ENCODE data around the gene REEP1. TPM values are rescaled to one million over a fixed set of nuclear protein-coding genes. Genes with fewer than 3 reads are reported as not detected.

The REEP1 gene
- total RNA-seq, 2 donors from 2014 or later, result 6.6 to 224 TPM

DNA sequence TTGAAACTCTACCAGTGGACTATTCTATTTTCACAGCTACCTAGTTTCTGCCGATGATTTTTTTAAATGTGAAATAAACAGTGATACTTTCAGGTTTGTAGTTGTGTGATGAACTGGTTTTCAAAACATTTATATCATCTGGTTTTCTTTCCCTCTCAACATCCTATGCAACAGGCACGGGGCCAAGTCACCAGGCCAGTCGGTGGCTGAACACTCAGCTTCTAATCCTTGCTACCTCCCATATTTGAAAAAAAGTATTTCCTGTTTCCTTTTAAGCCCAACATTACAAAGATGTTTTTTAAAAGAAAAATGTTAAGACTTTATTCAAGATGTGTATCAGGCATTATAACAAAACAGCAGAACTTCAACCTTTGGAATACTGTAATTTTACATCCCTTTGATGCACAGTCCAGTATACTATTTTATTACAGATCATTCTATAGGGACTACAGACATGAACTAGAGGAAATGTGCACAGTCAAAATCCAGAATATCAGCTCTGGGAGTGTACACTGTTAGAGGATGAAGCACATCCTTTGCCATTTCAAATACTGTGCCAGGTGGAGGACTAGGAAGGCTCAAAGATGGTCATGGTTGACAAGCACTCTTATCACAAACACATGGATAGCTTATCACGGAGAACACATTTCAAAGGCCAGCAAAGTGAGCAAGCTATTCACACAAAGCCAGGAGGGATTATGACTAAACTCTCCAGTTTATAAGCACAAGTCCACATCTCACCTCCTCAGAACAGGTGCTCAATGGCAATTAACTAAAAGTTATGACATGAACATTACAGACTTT lies 123.5 kb downstream of the REEP1 start:
- peaks cover 5% of the 10 kb centered on the region for H3K4me1 ChIP-seq (replicated peaks)
- no peaks in the 10 kb centered on the region for H3K36me3 ChIP-seq
- TF ChIP-seq CTCF (IDR thresholded peaks at IDR 0.05) (no peak), POLR2A (IDR thresholded peaks at IDR 0.05) (no peak), POLR2AphosphoS5 (IDR thresholded peaks at IDR 0.05) (no peak)
- H3K9me3 ChIP-seq, result no peaks in the 10 kb centered on the region
- DNase-seq (ENCODE audit: low spot score), result no peak
- WGBS, result 44% methylated on average over 4 of the region's 4 CpGs
- intact Hi-C loops (cut with DNase I), result no loop called here
- no peaks in the 10 kb centered on the region for H3K27me3 ChIP-seq (replicated peaks; ENCODE audit: insufficient read depth)
- H3K4me3 ChIP-seq, result no peak overlapping the region
- H3K27ac ChIP-seq, result no peak overlapping the region

DNA sequence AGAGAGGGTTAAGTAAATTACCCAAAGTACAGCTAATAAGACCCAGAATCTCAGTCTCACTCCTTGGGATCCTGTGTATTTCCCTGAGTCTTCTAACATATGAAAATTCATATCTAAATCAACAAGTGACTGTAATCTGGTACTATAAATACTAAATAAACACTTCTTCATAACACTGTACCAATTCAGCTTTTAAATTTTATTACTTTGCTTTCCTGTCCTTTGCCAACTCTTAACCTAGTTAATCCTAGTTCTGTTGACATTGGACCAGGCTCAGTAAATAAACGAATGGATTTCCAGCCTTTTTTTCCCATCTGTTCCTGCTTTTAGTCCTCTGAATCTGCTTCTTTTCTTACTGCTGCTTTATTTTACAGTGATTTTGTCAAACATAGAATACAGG lies 124.4 kb downstream of the REEP1 start:
- H3K27me3 ChIP-seq (replicated peaks; ENCODE audit: insufficient read depth), result no peaks in the 10 kb centered on the region
- TF ChIP-seq POLR2A (IDR thresholded peaks at IDR 0.05), result no peak
- TF ChIP-seq POLR2AphosphoS5 (IDR thresholded peaks at IDR 0.05), result peak; percentile 76
- peaks cover 5% of the 10 kb centered on the region for H3K4me1 ChIP-seq (replicated peaks)
- intact Hi-C loops (cut with DNase I), result no loop called here
- no peaks in the 10 kb centered on the region for H3K36me3 ChIP-seq
- H3K27ac ChIP-seq, result no peak overlapping the region
- no peak overlapping the region for H3K4me3 ChIP-seq
- WGBS, result 21% methylated on average over 1 of the region's 1 CpG
- DNase-seq (ENCODE audit: low spot score), result no peak
- H3K9me3 ChIP-seq, result no peaks in the 10 kb centered on the region

GRCh38 chr2:86211796-86212188 lies 125.6 kb downstream of the REEP1 start:
- 79% methylated on average over 2 of the region's 2 CpGs for WGBS
- Histone ChIP-seq H3K27me3 (replicated peaks; ENCODE audit: insufficient read depth) (no peaks in the 10 kb centered on the region), H3K27ac (no peak overlapping the region), H3K4me3 (no peak overlapping the region), H3K36me3 (peaks cover 0 to 7% of the 10 kb centered on the region in 2 donors), H3K4me1 (replicated peaks) (peaks cover 5% of the 10 kb centered on the region), H3K9me3 (no peaks in the 10 kb centered on the region)
- no peak for TF ChIP-seq CTCF (IDR thresholded peaks at IDR 0.05)
- intact Hi-C loops (cut with DNase I), result no loop called here
- no peak for DNase-seq (ENCODE audit: low spot score)

DNA sequence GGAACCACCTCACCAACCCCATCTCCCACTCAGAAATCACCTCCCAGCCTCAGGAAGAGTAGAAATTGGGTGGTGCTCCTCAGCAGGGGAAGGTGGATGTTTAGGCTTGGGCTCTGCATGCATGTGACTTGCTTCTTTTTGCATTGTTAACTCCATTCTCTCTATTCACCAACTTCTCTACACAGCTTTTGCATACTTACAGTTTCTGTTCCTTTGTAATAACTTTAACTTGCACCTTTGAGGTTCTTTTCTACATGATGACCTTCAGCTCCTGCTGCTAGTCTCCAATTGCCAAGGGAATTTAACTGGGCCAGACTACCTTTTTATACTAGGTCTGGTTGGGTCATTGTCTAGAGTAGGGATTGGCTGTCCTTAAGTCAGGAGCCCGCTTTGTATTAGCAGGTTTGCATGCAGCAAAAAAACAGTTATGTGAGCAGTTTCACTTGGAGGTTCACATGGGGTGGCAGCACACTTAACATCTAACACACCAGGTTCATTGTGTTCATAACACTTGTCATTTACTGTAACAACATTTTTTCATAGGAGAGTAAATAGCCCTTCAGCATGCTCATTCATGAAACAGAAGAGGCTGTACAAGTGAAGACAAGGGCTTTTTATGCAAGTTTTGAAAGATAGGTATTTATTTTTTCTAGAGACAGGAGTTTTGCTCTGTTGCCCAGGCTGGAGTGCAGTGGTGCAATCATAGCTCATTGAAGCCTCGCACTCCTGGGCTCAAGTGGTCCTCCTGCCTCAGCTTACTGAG lies 126.2 kb downstream of the REEP1 start:
- Histone ChIP-seq H3K27me3 (replicated peaks; ENCODE audit: insufficient read depth) (no peaks in the 10 kb centered on the region), H3K4me1 (replicated peaks) (peaks cover 5% of the 10 kb centered on the region), H3K27ac (no peak overlapping the region), H3K9me3 (no peaks in the 10 kb centered on the region), H3K36me3 (peaks cover 0 to 7% of the 10 kb centered on the region in 2 donors), H3K4me3 (no peak overlapping the region)
- DNase-seq (ENCODE audit: low spot score), result no peak
- 96% methylated on average over 2 of the region's 2 CpGs for WGBS
- intact Hi-C loops (cut with DNase I), result no loop called here
- no peak for TF ChIP-seq POLR2AphosphoS5 (IDR thresholded peaks at IDR 0.05)
- no peak for TF ChIP-seq CTCF (IDR thresholded peaks at IDR 0.05)
- no peak for TF ChIP-seq POLR2A (IDR thresholded peaks at IDR 0.05)

- whole genome bisulfite sequencing, result 82% methylated on average over 7 of the region's 7 CpGs
- DNase-seq (ENCODE audit: low spot score), result no peak
- intact Hi-C loops (cut with DNase I), result no loop called here
- Histone ChIP-seq H3K4me3 (no peak overlapping the region), H3K4me1 (replicated peaks) (no peaks in the 10 kb centered on the region), H3K27me3 (replicated peaks; ENCODE audit: insufficient read depth) (no peaks in the 10 kb centered on the region), H3K9me3 (no peaks in the 10 kb centered on the region), H3K36me3 (peaks cover 0 to 7% of the 10 kb centered on the region in 2 donors), H3K27ac (no peak overlapping the region)
- TF ChIP-seq CTCF (IDR thresholded peaks at IDR 0.05) (no peak), POLR2AphosphoS5 (IDR thresholded peaks at IDR 0.05) (no peak)
Observed at GRCh38 chr2:86204458-86204857, 133.0 kb downstream of the REEP1 start.
